ENCODE measurements around the gene ATP6V0E2. TPM values are rescaled to one million over a fixed set of nuclear protein-coding genes. Genes with fewer than 3 reads are reported as not detected.
A peak's percentile ranks its signal among the peaks of the same experiment; 100 is the strongest.

Gene ATP6V0E2
- total and polyA plus RNA-seq, 8 donors, result 6.8 to 66.3 (median 16.7) TPM

- no peaks in the 10 kb centered on the region for H3K27me3 ChIP-seq
- FAIRE-seq, result no peak
- no peak for ATAC-seq
- H3K36me3 ChIP-seq, result peaks cover 0 to 10% (median 0%) of the 10 kb centered on the region in 3 donors
- peak in 1 of 6 donors; percentile 28 for DNase-seq
- no peak for TF ChIP-seq CTCF (IDR thresholded peaks at IDR 0.05)
- no peak overlapping the region for H3K27ac ChIP-seq
- intact Hi-C loops (cut with DNase I), result no loop called here
- no peak overlapping the region for H3K4me3 ChIP-seq
- peaks cover 4 to 13% (median 10%) of the 10 kb centered on the region in 3 donors for H3K4me1 ChIP-seq
- WGBS, 2 donors, result 84 to 87% methylated on average over 9 of the region's 9 CpGs
- no peaks in the 10 kb centered on the region for H3K9me3 ChIP-seq
These were observed 22.3 kb upstream of the ATP6V0E2 start for GRCh38 chr7:149851449-149851848.

DNA sequence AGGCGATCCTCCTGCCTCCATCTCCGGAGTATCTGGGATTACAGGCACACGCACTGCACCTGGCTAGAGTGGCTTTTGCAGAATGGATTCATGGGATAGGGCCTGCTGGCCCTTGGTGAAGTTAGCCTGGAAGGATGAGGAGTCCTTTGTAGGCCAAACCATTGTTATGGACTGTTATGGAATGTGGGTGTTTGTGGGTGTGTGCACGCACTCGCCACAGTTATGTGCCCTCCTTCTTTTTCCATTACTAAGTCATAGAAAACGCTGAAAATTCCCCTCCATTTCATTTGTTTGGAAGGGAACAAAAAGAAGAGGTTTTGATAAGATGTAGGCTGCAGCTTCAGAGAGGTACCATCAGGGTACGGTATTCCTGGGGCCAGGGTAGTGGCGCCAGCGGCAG is 20.6 kb upstream of the ATP6V0E2 start:
- FAIRE-seq (no peak), DNase-seq (no peak), ATAC-seq (no peak)
- intact Hi-C loops (cut with DNase I), result no loop called here
- Histone ChIP-seq H3K27ac (no peak overlapping the region), H3K36me3 (peaks cover 0 to 6% (median 0%) of the 10 kb centered on the region in 3 donors), H3K27me3 (no peaks in the 10 kb centered on the region), H3K4me3 (no peak overlapping the region), H3K9me3 (no peaks in the 10 kb centered on the region), H3K4me1 (peaks cover 4 to 13% (median 10%) of the 10 kb centered on the region in 3 donors)
- 93 to 96% methylated on average over 9 of the region's 9 CpGs for WGBS, 2 donors
- TF ChIP-seq CTCF (IDR thresholded peaks at IDR 0.05), result no peak

DNA sequence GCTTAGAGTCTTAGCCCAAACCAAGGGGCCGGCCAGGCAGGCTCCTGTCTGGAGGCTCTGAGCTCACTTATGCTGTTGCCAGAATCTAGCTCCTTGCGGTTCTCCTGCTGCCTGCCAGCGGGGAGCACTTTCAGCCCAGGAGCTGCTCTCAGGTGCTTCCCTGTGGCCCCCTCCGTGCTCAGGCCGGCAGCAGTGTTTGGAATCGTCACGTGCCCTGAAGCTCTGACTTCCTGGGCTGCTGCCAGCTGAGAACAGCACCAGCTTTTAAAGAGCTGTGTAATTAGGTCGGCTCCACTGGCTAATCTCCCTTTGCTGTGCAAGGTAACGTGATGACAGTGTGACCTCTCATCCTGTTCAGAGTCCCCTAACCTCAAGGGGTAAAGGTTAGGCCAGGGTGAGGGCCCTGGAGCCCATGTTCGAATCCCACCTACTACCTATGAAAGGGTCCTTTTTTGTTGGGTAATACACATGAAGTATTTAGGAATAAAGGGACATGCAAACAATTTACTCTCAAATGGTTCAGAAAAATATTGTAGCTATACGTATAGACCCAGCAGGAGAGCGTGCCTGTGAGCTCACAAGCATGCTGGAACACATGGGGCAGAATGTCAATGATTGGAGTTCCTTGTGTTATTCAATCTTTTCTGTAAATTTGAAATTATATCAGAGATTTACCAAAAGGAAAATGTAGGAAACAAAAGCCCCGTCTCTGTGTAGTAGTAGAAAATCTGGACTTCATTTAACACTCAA is 19.0 kb upstream of the ATP6V0E2 start:
- peak; percentile 87 to 95 (median 94) for ATAC-seq
- no peaks in the 10 kb centered on the region for H3K36me3 ChIP-seq
- H3K4me1 ChIP-seq, result peaks cover 4 to 13% (median 10%) of the 10 kb centered on the region in 3 donors
- H3K9me3 ChIP-seq, result no peaks in the 10 kb centered on the region
- DNase-seq, result peak; percentile 77 to 91 (median 80)
- FAIRE-seq, result no peak
- TF ChIP-seq CTCF (IDR thresholded peaks at IDR 0.05), result no peak
- H3K27me3 ChIP-seq, result no peaks in the 10 kb centered on the region
- H3K27ac ChIP-seq, result peak overlapping the region; percentile 10 to 42 (median 30)
- no peak overlapping the region for H3K4me3 ChIP-seq
- WGBS, 2 donors, result 18 to 25% methylated on average over 13 of the region's 13 CpGs
- intact Hi-C loops (cut with DNase I), result no loop called here

- TF ChIP-seq CTCF (IDR thresholded peaks at IDR 0.05), result no peak
- DNase-seq, result no peak
- intact Hi-C loops (cut with DNase I), result no loop called here
- Histone ChIP-seq H3K9me3 (no peaks in the 10 kb centered on the region), H3K27ac (peak overlapping the region in 3 of 4 donors; percentile 16 to 42 (median 29)), H3K4me1 (peaks cover 4 to 13% (median 10%) of the 10 kb centered on the region in 3 donors), H3K27me3 (no peaks in the 10 kb centered on the region), H3K4me3 (no peak overlapping the region), H3K36me3 (no peaks in the 10 kb centered on the region)
- WGBS, 2 donors, result 78 to 79% methylated on average over 16 of the region's 16 CpGs
- no peak for FAIRE-seq
- peak in 3 of 4 donors; percentile 21 to 52 (median 39) for ATAC-seq
These were observed 18.1 kb upstream of the ATP6V0E2 start for GRCh38 chr7:149855361-149856305.
